SK-N-SH treated with all-trans-retinoic acid at 6 μM for 48 hours (cell line): ENCODE measurements around the gene KCNH5.

Experiments
- CSDC2 ChIP-seq: fragments of 250-450 bp; sonication (Bioruptor Pico); IDR thresholded peaks from 2 replicates; pipeline ENCODE4 v1.5.0; 2020; ENCODE audit warnings: mild to moderate bottlenecking, moderate library complexity
- PPARA ChIP-seq: fragments of 250-450 bp; sonication (Bioruptor Pico); IDR thresholded peaks from 2 replicates; pipeline ENCODE4 v1.5.0; 2020; ENCODE audit warnings: mild to moderate bottlenecking, borderline replicate concordance
- ZFP3 ChIP-seq: fragments of 250-450 bp; sonication (Bioruptor Pico); IDR thresholded peaks from 2 replicates; pipeline ENCODE4 v1.5.0; 2020; ENCODE audit warnings: mild to moderate bottlenecking, moderate library complexity
- ZFP30 ChIP-seq: fragments of 450-650 bp; formaldehyde crosslinking; IDR thresholded peaks from 2 replicates; pipeline ENCODE4 v1.5.0; 2022; ENCODE audit warnings: mild to moderate bottlenecking, moderate library complexity
- ZNF565 ChIP-seq: fragments of 450-650 bp; formaldehyde crosslinking; conservative IDR thresholded peaks from 2 replicates; pipeline ENCODE4 v1.5.0; 2020; ENCODE audit warnings: low read depth, mild to moderate bottlenecking, moderate library complexity
- ZNF8 ChIP-seq: fragments of 450-650 bp; formaldehyde crosslinking; IDR thresholded peaks from 2 replicates; pipeline ENCODE4 v1.5.0; 2020; ENCODE audit warnings: mild to moderate bottlenecking, moderate library complexity
- TF ChIP-seq, protein P1 (sequence below): fragments of 250-450 bp; sonication (Bioruptor Pico); IDR thresholded peaks from 2 replicates; pipeline ENCODE4 v1.5.1; 2020; ENCODE audit warnings: low read depth, mild to moderate bottlenecking, moderate library complexity
- TF ChIP-seq, protein P2 (sequence below): fragments of 250-450 bp; sonication (Bioruptor Pico); IDR thresholded peaks from 2 replicates; pipeline ENCODE4 v1.8.0; 2020; ENCODE audit warnings: mild to moderate bottlenecking, moderate library complexity, borderline replicate concordance
- TF ChIP-seq, protein P3 (sequence below): fragments of 250-450 bp; sonication (Bioruptor Pico); IDR thresholded peaks from 2 replicates; pipeline ENCODE4 v1.5.0; 2020; ENCODE audit warnings: mild to moderate bottlenecking, moderate library complexity
- TF ChIP-seq, protein P4 (sequence below): fragments of 250-450 bp; sonication (Bioruptor Pico); IDR thresholded peaks from 2 replicates; pipeline ENCODE4 v1.8.0; 2021; ENCODE audit warnings: low read depth, mild to moderate bottlenecking, moderate library complexity, borderline replicate concordance

DNA sequence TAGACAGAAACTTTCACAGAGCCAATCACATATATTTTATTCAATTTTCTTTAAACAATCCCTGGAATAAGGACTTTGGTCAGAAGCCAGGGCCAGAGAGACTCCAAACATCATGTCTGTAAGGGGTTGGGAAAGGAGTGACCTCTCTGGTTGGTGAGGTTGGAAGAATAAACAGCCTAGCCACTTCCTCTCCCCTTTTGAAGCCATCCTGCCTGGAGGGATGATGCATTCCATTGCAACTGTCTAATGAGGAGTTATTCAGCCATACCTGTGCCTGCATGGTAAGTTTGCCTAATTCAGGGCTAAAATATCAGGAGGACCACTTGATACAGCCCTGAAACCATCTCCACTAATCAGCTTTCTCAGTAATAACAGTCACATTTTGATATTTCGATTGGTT, 299.8 kb downstream of the KCNH5 start:
- TF ChIP-seq, protein P1, sequence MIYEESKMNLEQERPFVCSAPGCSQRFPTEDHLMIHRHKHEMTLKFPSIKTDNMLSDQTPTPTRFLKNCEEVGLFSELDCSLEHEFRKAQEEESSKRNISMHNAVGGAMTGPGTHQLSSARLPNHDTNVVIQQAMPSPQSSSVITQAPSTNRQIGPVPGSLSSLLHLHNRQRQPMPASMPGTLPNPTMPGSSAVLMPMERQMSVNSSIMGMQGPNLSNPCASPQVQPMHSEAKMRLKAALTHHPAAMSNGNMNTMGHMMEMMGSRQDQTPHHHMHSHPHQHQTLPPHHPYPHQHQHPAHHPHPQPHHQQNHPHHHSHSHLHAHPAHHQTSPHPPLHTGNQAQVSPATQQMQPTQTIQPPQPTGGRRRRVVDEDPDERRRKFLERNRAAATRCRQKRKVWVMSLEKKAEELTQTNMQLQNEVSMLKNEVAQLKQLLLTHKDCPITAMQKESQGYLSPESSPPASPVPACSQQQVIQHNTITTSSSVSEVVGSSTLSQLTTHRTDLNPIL (CRISPR knock-in tag), result no peak
- no peak for TF ChIP-seq CSDC2
- no peak for TF ChIP-seq PPARA (CRISPR knock-in tag)
- TF ChIP-seq ZNF8 (CRISPR knock-in tag), result no peak
- no peak for TF ChIP-seq ZFP30 (CRISPR knock-in tag)
- no peak for TF ChIP-seq ZFP3 (CRISPR knock-in tag)
- TF ChIP-seq, protein P2, sequence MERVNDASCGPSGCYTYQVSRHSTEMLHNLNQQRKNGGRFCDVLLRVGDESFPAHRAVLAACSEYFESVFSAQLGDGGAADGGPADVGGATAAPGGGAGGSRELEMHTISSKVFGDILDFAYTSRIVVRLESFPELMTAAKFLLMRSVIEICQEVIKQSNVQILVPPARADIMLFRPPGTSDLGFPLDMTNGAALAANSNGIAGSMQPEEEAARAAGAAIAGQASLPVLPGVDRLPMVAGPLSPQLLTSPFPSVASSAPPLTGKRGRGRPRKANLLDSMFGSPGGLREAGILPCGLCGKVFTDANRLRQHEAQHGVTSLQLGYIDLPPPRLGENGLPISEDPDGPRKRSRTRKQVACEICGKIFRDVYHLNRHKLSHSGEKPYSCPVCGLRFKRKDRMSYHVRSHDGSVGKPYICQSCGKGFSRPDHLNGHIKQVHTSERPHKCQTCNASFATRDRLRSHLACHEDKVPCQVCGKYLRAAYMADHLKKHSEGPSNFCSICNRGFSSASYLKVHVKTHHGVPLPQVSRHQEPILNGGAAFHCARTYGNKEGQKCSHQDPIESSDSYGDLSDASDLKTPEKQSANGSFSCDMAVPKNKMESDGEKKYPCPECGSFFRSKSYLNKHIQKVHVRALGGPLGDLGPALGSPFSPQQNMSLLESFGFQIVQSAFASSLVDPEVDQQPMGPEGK, result no peak
- TF ChIP-seq, protein P3, sequence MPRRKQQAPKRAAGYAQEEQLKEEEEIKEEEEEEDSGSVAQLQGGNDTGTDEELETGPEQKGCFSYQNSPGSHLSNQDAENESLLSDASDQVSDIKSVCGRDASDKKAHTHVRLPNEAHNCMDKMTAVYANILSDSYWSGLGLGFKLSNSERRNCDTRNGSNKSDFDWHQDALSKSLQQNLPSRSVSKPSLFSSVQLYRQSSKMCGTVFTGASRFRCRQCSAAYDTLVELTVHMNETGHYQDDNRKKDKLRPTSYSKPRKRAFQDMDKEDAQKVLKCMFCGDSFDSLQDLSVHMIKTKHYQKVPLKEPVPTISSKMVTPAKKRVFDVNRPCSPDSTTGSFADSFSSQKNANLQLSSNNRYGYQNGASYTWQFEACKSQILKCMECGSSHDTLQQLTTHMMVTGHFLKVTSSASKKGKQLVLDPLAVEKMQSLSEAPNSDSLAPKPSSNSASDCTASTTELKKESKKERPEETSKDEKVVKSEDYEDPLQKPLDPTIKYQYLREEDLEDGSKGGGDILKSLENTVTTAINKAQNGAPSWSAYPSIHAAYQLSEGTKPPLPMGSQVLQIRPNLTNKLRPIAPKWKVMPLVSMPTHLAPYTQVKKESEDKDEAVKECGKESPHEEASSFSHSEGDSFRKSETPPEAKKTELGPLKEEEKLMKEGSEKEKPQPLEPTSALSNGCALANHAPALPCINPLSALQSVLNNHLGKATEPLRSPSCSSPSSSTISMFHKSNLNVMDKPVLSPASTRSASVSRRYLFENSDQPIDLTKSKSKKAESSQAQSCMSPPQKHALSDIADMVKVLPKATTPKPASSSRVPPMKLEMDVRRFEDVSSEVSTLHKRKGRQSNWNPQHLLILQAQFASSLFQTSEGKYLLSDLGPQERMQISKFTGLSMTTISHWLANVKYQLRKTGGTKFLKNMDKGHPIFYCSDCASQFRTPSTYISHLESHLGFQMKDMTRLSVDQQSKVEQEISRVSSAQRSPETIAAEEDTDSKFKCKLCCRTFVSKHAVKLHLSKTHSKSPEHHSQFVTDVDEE (CRISPR knock-in tag), result no peak
- TF ChIP-seq ZNF565 (CRISPR knock-in tag), result no peak
- TF ChIP-seq, protein P4, sequence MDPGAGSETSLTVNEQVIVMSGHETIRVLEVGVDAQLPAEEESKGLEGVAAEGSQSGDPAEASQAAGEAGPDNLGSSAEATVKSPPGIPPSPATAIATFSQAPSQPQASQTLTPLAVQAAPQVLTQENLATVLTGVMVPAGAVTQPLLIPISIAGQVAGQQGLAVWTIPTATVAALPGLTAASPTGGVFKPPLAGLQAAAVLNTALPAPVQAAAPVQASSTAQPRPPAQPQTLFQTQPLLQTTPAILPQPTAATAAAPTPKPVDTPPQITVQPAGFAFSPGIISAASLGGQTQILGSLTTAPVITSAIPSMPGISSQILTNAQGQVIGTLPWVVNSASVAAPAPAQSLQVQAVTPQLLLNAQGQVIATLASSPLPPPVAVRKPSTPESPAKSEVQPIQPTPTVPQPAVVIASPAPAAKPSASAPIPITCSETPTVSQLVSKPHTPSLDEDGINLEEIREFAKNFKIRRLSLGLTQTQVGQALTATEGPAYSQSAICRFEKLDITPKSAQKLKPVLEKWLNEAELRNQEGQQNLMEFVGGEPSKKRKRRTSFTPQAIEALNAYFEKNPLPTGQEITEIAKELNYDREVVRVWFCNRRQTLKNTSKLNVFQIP (CRISPR knock-in tag), result no peak
